ENCODE measurements around the gene IDH2.
"Not testable (repeated sequence)": the region's sequence is repeated elsewhere in the genome, so short reads cannot be mapped to it uniquely, and the experiment has no call there.

Gene IDH2

GRCh38 chr15:90101969-90102890 lies at the start of gene IDH2:
Gene IDH2, minus strand, starts transcription at chr15:90102468. Its CDS starts 78 bp downstream, at chr15:90102390.
- DNase-seq (ENCODE audit: low read depth), result peak; percentile 61

- DNase-seq (ENCODE audit: low read depth), result not testable (repeated sequence)
Observed at GRCh38 chr15:90150551-90150950, 48.3 kb upstream of the IDH2 start.

- DNase-seq (ENCODE audit: low read depth), result no peak
Observed at GRCh38 chr15:90149609-90150340, 47.5 kb upstream of the IDH2 start.

- not testable (repeated sequence) for DNase-seq (ENCODE audit: low read depth)
Observed at GRCh38 chr15:90146198-90146761, 44.0 kb upstream of the IDH2 start.

GRCh38 chr15:90145761-90146160 lies 43.5 kb upstream of the IDH2 start:
- DNase-seq (ENCODE audit: low read depth), result no peak

- DNase-seq (ENCODE audit: low read depth), result no peak
Observed at GRCh38 chr15:90145259-90145658, 43.0 kb upstream of the IDH2 start.

GRCh38 chr15:90143166-90143655 lies 40.9 kb upstream of the IDH2 start:
- peak; percentile 38 for DNase-seq (ENCODE audit: low read depth)

GRCh38 chr15:90142216-90143165 lies 40.2 kb upstream of the IDH2 start:
- DNase-seq (ENCODE audit: low read depth), result no peak

- DNase-seq (ENCODE audit: low read depth), result no peak
Observed at GRCh38 chr15:90141646-90142045, 39.4 kb upstream of the IDH2 start.

GRCh38 chr15:90139549-90139948 lies 37.3 kb upstream of the IDH2 start:
- not testable (repeated sequence) for DNase-seq (ENCODE audit: low read depth)

GRCh38 chr15:90138071-90138833 lies 36.0 kb upstream of the IDH2 start:
- no peak for DNase-seq (ENCODE audit: low read depth)

GRCh38 chr15:90132437-90132836 lies 30.2 kb upstream of the IDH2 start:
- no peak for DNase-seq (ENCODE audit: low read depth)

GRCh38 chr15:90131848-90132247 lies 29.6 kb upstream of the IDH2 start:
- no peak for DNase-seq (ENCODE audit: low read depth)

- no peak for DNase-seq (ENCODE audit: low read depth)
Observed at GRCh38 chr15:90130291-90130690, 28.0 kb upstream of the IDH2 start.

GRCh38 chr15:90126596-90127435 lies 24.5 kb upstream of the IDH2 start:
- no peak for DNase-seq (ENCODE audit: low read depth)

- DNase-seq (ENCODE audit: low read depth), result no peak
Observed at GRCh38 chr15:90126022-90126421, 23.8 kb upstream of the IDH2 start.

GRCh38 chr15:90124507-90124906 lies 22.2 kb upstream of the IDH2 start:
- no peak for DNase-seq (ENCODE audit: low read depth)

- DNase-seq (ENCODE audit: low read depth), result no peak
Observed at GRCh38 chr15:90121086-90121485, 18.8 kb upstream of the IDH2 start.

GRCh38 chr15:90119367-90119766 lies 17.1 kb upstream of the IDH2 start:
- no peak for DNase-seq (ENCODE audit: low read depth)

- no peak for DNase-seq (ENCODE audit: low read depth)
Observed at GRCh38 chr15:90115783-90116182, 13.5 kb upstream of the IDH2 start.

Data from activated T-cell treated with anti-CD3 and anti-CD28 coated beads for 24 hours (primary cell).